Thoracic aorta (tissue), 2 donors: ENCODE results near the gene PDE4C. TPM values are rescaled to one million over a fixed set of nuclear protein-coding genes. Genes with fewer than 3 reads are reported as not detected.

ENCODE experiments used
- ATAC-seq: fragments of 150-250 bp; one replicate; pipeline ENCODE4 v1.8.0; 2017; ENCODE audit warnings: low read depth; ENCODE audit not compliant: insufficient number of reproducible peaks, low FRiP score
- DNase-seq: peaks from one replicate; pipeline ENCODE4 v3.0.0-alpha.2; 2020; ENCODE audit warnings: low spot score
- H3K27ac ChIP-seq, 2 donors: fragments of 200-600 bp; sonication (generic); 1 replicate in 1 of 2; 2 replicates in 1 of 2; pipeline ENCODE4 v1.5.1; 2016; ENCODE audit warnings: mild to moderate bottlenecking in 2 of 2, moderate library complexity in 2 of 2
- H3K27me3 ChIP-seq: fragments of 200-600 bp; sonication (generic); replicated peaks from 2 replicates; pipeline ENCODE4 v1.6.0; 2016; ENCODE audit warnings: mild to moderate bottlenecking; ENCODE audit not compliant: insufficient read depth
- H3K36me3 ChIP-seq: fragments of 200-600 bp; sonication (generic); one replicate; pipeline ENCODE4 v1.5.1; 2016
- H3K4me1 ChIP-seq, 2 donors: fragments of 200-600 bp; sonication (generic); 1 replicate in 1 of 2; 2 replicates in 1 of 2; pipeline versions ENCODE4 v1.5.1 to v1.6.0; 2016; ENCODE audit warnings: low read depth in 2 of 2, mild to moderate bottlenecking in 1 of 2; ENCODE audit not compliant: control insufficient read depth in 1 of 2
- H3K4me3 ChIP-seq: fragments of 200-600 bp; sonication (generic); 2 replicates; pipeline ENCODE4 v1.5.1; 2016; ENCODE audit warnings: mild to moderate bottlenecking
- H3K9me3 ChIP-seq: fragments of 200-600 bp; sonication (generic); 2 replicates; pipeline ENCODE4 v1.5.1; 2016
- CTCF ChIP-seq: fragments of 200-600 bp; sonication (generic); IDR thresholded peaks from one replicate; pipeline ENCODE4 v1.5.1; 2019; ENCODE audit warnings: antibody characterized with exemption
- total RNA-seq, 2 donors: library from RNA; depleted of rRNA; stranded (reverse); fragments of >200 nt; gene quantifications; one replicate each; pipeline versions ENCODE4 v1.1.0 to v1.2.3, GENCODE V29; 2016

PDE4C gene
- total RNA-seq, 2 donors from 2014 or later, result 0.41 to 0.42 TPM

GRCh38 chr19:18259893-18260292 is 33.7 kb upstream of the PDE4C start:
- no peaks in the 10 kb centered on the region for H3K27me3 ChIP-seq
- ATAC-seq, result no peak
- no peak for TF ChIP-seq CTCF
- H3K36me3 ChIP-seq, result peaks cover 28% of the 10 kb centered on the region
- H3K4me1 ChIP-seq, result no peaks in the 10 kb centered on the region
- H3K9me3 ChIP-seq, result no peaks in the 10 kb centered on the region
- no peak for DNase-seq
- no peak overlapping the region for H3K4me3 ChIP-seq
- no peak overlapping the region for H3K27ac ChIP-seq

DNA sequence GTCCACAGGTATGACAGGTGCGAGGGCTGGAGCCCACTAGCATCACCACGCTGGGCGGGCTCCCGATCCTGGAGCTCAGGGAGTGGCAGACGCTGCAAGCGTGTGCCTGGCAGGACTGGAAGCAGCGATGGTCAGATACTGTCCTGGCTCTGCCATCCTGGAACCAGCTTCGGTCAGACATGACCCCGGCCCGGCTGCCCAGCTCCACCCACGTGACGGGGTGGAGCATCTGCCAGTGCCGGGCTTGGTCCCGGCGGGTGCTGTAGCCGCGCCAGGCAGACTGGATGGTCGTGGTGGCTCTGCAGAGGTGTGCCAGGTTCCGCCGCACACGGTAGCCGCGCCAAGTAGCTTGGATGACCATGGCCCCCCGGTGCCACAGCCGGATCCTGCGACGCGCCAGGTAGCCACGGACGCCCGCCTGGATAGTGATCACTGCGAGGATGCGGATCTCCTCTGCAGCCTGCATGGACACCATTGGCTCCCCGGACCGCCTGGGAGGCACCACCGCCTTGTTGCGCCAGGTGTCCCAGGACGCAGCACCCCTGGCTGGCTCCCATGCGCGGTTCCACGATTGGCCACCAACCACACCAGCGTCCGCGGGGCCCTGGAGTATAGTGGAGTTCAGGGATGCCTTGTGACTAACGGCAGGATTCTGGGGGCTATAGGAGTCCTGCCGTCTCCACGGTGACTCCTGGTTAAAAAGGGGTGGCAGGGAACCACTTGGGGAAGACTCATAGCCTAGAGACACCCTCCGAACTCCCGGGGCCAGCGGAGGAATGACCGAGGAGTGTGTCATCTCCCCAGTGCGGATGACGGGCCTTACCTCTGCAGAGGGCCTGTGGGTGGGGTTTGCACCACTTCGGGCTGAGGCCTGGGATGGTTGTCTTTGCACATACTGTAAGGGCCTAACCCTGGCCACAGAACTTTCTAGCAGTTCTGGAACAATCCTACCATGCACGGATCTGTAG is 31.5 kb upstream of the PDE4C start:
- peaks cover 9% of the 10 kb centered on the region for H3K36me3 ChIP-seq

GRCh38 chr19:18254546-18255503 is 28.6 kb upstream of the PDE4C start:
- ATAC-seq, result no peak

More for the DNA sequence above, 31.5 kb upstream of the PDE4C start:
- no peak for DNase-seq
- no peak overlapping the region for H3K27ac ChIP-seq
- no peak for TF ChIP-seq CTCF
- no peaks in the 10 kb centered on the region for H3K4me1 ChIP-seq
- ATAC-seq, result no peak
- no peak overlapping the region for H3K4me3 ChIP-seq
- H3K27me3 ChIP-seq, result no peaks in the 10 kb centered on the region
- H3K9me3 ChIP-seq, result no peaks in the 10 kb centered on the region

GRCh38 chr19:18253716-18254115 is 27.5 kb upstream of the PDE4C start:
- ATAC-seq, result no peak
- Histone ChIP-seq H3K4me3 (no peak overlapping the region), H3K36me3 (peaks cover 6% of the 10 kb centered on the region), H3K9me3 (no peaks in the 10 kb centered on the region), H3K27ac (no peak overlapping the region), H3K27me3 (no peaks in the 10 kb centered on the region), H3K4me1 (no peaks in the 10 kb centered on the region)
- TF ChIP-seq CTCF, result no peak
- DNase-seq, result no peak

More at GRCh38 chr19:18254546-18255503, 28.6 kb upstream of the PDE4C start:
- Histone ChIP-seq H3K9me3 (no peaks in the 10 kb centered on the region), H3K4me1 (no peaks in the 10 kb centered on the region), H3K4me3 (no peak overlapping the region), H3K36me3 (peaks cover 6% of the 10 kb centered on the region), H3K27ac (no peak overlapping the region), H3K27me3 (no peaks in the 10 kb centered on the region)
- TF ChIP-seq CTCF, result no peak
- DNase-seq, result no peak

DNA sequence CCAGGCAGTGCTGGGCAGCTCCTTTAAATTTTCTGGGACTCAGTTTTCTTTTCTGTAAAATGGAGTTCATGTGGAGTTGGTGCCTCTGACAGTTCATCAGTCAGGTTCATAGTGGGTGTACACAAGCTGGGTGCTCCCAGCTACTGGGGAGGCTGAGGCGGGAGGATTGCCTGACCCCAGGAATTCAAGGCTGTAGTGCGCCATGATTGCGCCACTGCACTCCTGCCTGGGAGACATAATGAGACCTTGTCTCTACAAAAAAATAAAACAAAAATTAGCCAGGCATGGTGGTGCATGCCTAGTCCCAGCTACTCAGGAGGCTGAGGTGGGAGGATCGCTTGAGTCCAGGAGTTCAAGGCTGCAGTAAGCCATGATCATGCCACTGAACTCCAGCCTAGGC is 26.9 kb upstream of the PDE4C start:
- peaks cover 6% of the 10 kb centered on the region for H3K36me3 ChIP-seq
- no peaks in the 10 kb centered on the region for H3K27me3 ChIP-seq
- no peak for ATAC-seq
- no peaks in the 10 kb centered on the region for H3K4me1 ChIP-seq
- no peak for TF ChIP-seq CTCF
- no peak overlapping the region for H3K27ac ChIP-seq
- no peaks in the 10 kb centered on the region for H3K9me3 ChIP-seq
- no peak for DNase-seq
- no peak overlapping the region for H3K4me3 ChIP-seq
